BE2C (cell line): Measurements from ENCODE around the gene RINL.
A peak's percentile ranks its signal among the peaks of the same experiment; 100 is the strongest.
"Not testable (repeated sequence)": the region's sequence is repeated elsewhere in the genome, so short reads cannot be mapped to it uniquely, and the experiment has no call there.

Experiments used
- DNase-seq: peaks from one replicate; pipeline ENCODE4 v3.0.0-alpha.2; 2020
- H3K27me3 ChIP-seq: fragments of 250-450 bp; sonication (Bioruptor Pico); 2 replicates; pipeline ENCODE4 v1.5.1; 2020; ENCODE audit warnings: mild to moderate bottlenecking
- H3K36me3 ChIP-seq: fragments of 250-450 bp; sonication (Bioruptor Pico); 2 replicates; pipeline ENCODE4 v1.5.1; 2020; ENCODE audit warnings: mild to moderate bottlenecking
- H3K4me1 ChIP-seq: fragments of 250-450 bp; sonication (Bioruptor Pico); 2 replicates; pipeline ENCODE4 v1.5.1; 2020
- H3K4me3 ChIP-seq: 2 replicates; pipeline ENCODE4 v1.5.1; 2011; ENCODE audit warnings: low read depth, low read length
- H3K9me3 ChIP-seq: fragments of 250-450 bp; sonication (Bioruptor Pico); 2 replicates; pipeline ENCODE4 v1.5.1; 2020
- CTCF ChIP-seq: IDR thresholded peaks from 2 replicates; pipeline ENCODE4 v1.5.1; 2012; ENCODE audit warnings: mild to moderate bottlenecking, low read depth, low read length

Gene RINL

DNA sequence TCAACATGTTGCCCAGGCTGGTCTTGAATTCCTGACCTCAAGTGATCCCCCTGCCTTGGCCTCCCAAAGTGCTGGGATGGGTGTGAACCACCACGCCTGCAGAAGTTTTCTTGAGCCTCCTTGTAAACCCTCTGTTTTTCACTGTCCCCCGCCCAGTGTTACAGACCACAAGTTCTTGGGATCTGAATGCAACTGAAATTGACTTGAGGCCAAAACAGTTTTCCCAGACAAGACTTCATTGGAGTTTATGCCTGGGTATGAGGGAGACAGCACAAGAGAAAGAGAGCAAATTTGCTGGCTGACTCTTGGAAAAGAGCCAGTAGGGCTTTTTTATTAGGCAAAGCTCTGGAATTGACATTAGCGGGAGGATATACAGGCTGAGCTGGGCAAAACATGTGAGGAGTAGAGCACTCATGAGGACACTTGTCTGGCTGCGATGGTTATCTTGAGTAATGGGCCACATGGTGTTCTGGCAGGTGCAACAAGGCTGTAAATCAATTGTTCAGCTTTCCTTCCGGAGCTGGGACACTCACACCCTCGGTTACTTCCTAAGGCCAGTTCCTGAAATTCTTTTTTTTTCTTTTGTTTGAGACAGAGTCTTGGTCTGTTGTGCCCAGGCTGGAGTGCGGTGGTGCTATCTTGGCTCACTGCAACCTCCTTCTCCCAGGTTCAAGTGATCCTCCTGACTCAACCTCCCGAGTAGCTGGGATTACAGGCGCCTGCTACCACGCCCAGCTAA, 15.6 kb downstream of the RINL start:
- no peak for TF ChIP-seq CTCF
- Histone ChIP-seq H3K4me1 (peaks cover 9% of the 10 kb centered on the region; the same call in 1 of the 2 replicates), H3K4me3 (no peak overlapping the region), H3K36me3 (no peaks in the 10 kb centered on the region), H3K9me3 (no peaks in the 10 kb centered on the region), H3K27me3 (no peaks in the 10 kb centered on the region)
- peak; percentile 91 for DNase-seq

- no peak for DNase-seq
- Histone ChIP-seq H3K4me3 (no peak overlapping the region), H3K27me3 (no peaks in the 10 kb centered on the region), H3K36me3 (no peaks in the 10 kb centered on the region), H3K4me1 (peaks cover 9% of the 10 kb centered on the region; the same call in 1 of the 2 replicates), H3K9me3 (no peaks in the 10 kb centered on the region)
- TF ChIP-seq CTCF: no peak
Observed at GRCh38 chr19:38861368-38861767, 16.7 kb downstream of the RINL start.

- H3K9me3 ChIP-seq, DNase-seq, H3K4me1 ChIP-seq, H3K4me3 ChIP-seq, H3K27me3 ChIP-seq, H3K36me3 ChIP-seq: not testable (repeated sequence)
Observed at GRCh38 chr19:38859631-38860204, 18.4 kb downstream of the RINL start.

DNA sequence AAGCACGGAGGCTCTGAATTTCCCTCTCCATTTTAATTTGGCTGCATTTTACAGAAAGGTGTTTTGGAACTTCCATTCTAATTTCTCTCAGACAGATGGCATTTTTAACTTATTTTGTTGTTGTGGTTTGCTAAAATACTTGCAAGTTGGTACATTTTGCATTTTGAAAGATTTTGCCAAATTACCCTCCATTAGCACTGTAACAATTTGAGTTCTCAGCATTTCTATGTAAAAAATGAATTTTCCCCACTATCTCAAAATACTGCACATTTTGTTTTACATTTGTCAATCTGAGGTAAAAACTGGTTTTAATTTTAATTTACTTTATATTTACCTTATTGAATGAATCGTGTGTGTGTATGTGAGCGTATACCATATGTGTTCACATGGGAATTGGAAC, 21.3 kb downstream of the RINL start:
- no peak for TF ChIP-seq CTCF

GRCh38 chr19:38855751-38856150, 22.3 kb downstream of the RINL start:
- not testable (repeated sequence) for DNase-seq, H3K4me3 ChIP-seq, H3K27me3 ChIP-seq, H3K9me3 ChIP-seq, H3K36me3 ChIP-seq, H3K4me1 ChIP-seq

More for the DNA sequence above, 21.3 kb downstream of the RINL start:
- H3K27me3 ChIP-seq: no peaks in the 10 kb centered on the region
- no peak for DNase-seq
- no peaks in the 10 kb centered on the region for H3K36me3 ChIP-seq
- H3K4me3 ChIP-seq: no peak overlapping the region
- H3K9me3 ChIP-seq: no peaks in the 10 kb centered on the region
- H3K4me1 ChIP-seq: peaks cover 4% of the 10 kb centered on the region; the same call in 1 of the 2 replicates

DNA sequence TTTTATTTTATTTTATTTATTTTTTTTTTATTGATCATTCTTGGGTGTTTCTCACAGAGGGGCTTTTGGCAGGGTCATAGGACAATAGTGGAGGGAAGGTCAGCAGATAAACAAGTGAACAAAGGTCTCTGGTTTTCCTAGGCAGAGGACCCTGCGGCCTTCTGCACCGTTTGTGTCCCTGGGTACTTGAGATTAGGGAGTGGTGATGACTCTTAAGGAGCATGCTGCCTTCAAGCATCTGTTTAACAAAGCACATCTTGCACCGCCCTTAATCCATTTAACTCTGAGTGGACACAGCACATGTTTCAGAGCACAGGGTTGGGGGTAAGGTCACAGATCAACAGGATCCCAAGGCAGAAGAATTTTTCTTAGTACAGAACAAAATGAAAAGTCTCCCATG, 23.1 kb downstream of the RINL start:
- DNase-seq, H3K9me3 ChIP-seq, H3K27me3 ChIP-seq, H3K36me3 ChIP-seq, H3K4me3 ChIP-seq, H3K4me1 ChIP-seq: not testable (repeated sequence)

- no peaks in the 10 kb centered on the region for H3K27me3 ChIP-seq
- H3K4me1 ChIP-seq: peaks cover 3% of the 10 kb centered on the region
- no peak for TF ChIP-seq CTCF
- no peak overlapping the region for H3K4me3 ChIP-seq
- H3K36me3 ChIP-seq: peaks cover 11% of the 10 kb centered on the region
- H3K9me3 ChIP-seq: no peaks in the 10 kb centered on the region
- DNase-seq: no peak
Observed at GRCh38 chr19:38853214-38853613, 24.9 kb downstream of the RINL start.
